DMS53 (cell line): ENCODE measurements around the gene ZNF567.
"Not testable (repeated sequence)": the region's sequence is repeated elsewhere in the genome, so short reads cannot be mapped to it uniquely, and the experiment has no call there.

ENCODE experiments used
- DNase-seq: peaks from one replicate; lab custom pipeline; 2025; lab: John Stamatoyannopoulos, UW

Gene ZNF567

DNA sequence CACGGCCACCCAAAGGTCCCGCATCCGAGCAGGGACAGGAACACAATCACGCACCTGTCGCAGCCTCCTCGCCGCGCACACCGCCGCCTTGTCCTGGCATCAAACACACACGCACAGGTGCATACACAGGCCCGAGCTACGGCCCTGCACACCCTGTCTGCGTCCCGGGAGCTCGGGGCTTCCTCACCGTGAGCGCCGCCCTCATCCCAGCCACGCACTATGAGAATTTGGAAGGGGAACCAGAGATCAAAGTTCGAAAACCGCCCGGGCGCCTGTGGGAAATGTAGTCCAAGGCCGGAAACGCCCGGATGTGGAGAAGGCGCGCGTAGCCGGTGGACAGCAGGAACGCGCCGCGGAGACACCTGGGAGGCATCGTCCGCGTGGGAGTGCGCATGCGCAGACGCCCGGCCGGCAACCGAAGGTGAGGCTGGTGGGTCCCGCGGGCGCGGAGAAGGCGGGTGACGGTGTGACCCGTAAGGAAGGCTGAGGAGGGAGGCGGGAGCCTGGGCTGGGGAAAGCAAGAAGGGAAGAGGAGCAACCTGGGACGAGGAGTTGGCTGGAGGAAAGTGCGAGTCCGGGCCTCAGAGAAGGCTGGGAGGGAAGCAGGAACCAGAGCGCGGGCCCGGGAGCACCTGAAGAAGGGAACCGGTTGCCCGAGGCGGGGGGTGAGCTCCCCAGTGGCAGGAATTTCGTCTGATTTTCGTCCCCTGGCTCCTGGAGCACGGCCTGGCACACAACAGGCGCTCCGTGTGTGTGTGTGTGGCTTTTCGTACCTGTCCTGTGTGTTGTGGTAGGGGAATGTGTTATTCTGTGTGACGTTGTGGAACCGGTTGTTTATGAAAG lies at the start of gene ZNF567:
Gene ZNF567 (plus strand): TSS at position 399 of the 843 bp plus-strand sequence. CDS start 7,256 bp downstream, outside the sequence.
- DNase-seq: peak; percentile 100

DNA sequence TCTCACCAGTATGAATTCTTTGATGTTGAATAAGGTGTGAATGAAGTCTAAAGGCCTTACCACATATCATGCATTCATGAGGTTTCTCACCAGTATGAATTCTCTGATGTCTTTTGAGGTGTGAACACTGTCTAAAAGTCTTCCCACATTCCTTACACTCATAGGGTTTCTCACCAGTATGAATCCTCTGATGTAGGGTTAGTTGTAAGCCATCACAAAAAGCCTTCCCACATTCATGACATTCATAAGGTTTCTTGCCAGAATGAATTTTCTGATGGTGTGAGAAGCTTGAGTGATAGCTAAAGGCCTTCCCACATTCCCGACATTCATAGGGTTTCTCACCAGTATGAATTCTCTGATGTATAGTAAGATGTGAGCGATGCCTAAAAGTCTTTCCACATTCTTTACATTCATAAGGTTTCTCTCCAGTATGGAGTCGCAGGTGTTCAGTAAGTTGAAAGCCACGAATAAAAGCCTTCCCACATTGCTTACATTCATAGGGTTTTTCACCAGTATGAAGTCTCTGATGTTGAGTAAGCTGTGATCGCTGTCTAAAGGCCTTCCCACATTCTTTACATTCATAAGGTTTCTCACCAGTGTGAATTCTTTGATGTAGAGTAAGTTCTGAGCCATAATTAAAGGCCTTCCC lies 48.4 kb upstream of the ZNF567 start:
- DNase-seq: peak; percentile 40

DNA sequence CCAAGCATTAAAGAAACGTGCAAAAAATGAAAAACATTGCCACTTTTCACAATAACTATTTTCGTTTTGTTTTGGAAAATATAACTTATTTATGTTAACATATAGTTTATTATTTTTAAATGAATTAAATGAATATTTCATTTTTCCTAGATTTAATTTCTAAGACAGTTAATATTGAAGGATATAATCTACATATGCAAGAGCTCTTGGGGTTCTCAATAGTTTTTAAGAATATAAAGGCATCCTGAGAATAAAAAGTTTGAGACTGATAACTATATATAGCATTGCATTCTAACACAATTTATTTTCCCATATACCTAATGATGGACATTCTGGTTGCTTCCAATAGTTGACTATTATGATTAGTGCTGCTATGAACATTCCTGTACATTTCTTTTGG lies 40.7 kb upstream of the ZNF567 start:
- no peak for DNase-seq

DNA sequence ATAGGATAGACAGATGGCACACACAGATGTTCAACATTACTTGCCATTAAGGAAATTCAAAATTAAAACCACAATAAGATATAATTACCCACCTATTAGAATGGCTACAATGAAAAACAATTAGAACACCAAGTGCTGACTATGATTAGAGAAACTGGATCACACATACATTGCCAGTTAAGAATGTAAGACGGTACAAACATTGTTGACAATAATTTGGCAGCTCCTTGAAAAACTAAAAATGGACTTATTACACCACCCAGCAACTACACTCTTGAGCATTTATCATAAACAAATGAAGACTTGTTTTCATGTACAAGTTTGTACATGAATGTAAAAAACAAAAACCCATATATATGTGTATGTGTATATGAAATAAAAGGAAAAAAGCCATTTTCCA lies 34.5 kb upstream of the ZNF567 start:
- no peak for DNase-seq

DNA sequence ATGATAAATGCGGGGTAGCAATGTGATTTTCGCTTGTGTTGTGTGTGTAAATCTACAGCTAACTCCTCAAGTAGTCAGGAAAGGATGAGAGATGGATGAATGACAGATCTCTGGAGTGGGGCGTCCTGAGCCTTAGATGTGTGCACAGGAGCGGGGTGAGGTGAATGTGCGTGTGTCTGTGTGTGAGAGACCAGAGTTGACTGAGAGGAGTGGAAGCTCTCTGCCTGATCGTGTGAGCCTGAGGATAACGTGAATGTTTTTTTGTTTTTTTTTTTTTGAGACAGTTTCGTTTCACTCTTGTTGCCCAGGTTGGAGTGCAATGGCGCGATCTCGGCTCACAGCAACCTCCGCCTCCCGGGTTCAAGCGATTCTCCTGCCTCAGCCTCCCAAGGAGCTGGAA lies 21.6 kb upstream of the ZNF567 start:
- DNase-seq: peak; percentile 37

DNA sequence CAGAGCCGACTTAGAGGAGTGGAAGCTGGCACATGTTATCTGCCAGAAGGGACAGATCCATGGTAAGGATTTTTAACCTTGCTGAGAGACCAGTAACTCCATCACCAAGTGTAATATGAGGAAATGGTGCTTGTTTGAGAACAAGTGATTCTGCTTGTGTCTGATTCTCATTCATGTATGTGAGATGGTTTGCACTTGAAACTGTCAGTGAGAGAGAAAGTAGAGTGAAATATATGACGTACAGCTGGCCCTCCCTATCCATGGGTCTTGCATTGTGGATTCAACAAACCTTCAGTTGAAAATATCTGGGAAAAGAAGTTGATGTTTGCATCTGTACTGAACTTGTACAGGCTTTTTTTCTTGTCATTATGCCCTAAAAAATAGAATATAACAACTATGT lies 18.8 kb upstream of the ZNF567 start:
- DNase-seq: peak; percentile 18

DNA sequence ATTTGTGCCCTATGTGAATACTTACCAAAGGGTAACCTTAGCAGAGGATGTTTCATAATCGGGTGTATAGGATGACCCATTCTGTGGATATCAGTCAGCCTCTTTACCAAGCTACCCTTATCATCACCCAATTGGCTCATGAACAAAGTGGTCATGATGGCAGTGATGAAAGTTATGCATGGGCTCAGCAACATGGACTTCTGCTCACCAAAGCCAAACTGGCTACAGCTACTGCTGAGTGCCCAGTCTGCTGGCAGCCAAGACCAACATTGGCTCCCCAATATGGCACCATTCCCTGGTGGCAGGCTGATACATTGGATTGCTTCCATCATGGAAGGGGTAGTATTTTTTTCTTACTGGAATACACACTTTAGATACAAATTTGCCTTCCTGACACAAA lies 15.0 kb upstream of the ZNF567 start:
- DNase-seq: no peak

DNA sequence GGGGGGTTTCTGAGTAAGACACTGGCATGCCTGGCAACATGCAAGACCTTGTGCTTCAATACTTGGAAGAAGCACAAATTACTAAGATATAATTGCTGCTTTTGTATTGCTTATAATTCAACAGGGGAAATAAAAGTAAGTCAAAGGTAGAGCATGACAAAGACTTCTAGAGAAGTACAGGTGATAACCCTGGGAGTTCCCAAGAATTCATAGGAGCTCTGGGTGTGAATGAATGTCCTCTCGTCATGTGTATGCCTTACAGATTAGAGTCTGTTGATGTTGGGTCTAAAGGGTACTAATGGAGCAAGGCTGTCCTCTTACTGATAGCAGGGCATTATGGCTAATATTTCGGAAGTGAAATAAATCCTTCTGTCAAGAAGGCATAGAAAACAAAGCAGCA lies 13.2 kb upstream of the ZNF567 start:
- no peak for DNase-seq

DNA sequence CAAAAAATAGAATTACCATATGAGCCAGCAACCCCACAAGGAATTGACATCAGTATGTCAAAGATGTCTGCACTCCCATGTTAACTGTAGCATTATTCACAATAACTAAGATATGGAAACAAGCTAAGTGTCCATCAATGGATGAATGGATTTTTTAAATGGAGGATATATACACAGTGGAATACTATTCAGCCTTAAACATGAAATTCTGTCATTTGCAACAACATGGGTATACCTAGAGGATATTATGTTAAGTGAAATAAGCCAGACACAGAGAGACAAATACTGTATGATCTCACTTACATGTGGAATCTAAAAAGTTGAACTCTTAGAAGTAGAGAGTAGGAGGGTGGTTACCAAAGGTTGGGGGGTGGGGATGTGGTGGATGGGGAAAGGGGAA lies 8.0 kb upstream of the ZNF567 start:
- no peak for DNase-seq

DNA sequence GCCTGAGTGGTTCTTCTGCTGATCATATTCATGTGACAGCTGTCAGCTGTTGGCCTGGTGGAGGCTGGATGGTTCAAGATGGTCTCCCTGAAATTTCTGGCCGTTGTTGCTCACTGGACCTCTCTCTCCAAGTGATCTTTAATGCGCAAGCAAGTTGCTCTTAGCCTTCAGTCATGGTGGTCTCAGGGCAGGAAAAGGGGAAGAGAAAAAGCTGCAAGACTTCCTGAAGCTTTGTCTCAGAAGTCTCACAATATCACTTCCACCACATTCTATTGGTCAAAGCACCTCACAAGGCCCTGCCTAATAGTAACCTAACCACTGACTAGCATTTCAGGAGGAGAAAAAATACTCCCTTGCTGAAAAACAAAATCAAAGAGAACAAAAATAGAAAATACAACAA lies 1.6 kb upstream of the ZNF567 start:
- no peak for DNase-seq

DNA sequence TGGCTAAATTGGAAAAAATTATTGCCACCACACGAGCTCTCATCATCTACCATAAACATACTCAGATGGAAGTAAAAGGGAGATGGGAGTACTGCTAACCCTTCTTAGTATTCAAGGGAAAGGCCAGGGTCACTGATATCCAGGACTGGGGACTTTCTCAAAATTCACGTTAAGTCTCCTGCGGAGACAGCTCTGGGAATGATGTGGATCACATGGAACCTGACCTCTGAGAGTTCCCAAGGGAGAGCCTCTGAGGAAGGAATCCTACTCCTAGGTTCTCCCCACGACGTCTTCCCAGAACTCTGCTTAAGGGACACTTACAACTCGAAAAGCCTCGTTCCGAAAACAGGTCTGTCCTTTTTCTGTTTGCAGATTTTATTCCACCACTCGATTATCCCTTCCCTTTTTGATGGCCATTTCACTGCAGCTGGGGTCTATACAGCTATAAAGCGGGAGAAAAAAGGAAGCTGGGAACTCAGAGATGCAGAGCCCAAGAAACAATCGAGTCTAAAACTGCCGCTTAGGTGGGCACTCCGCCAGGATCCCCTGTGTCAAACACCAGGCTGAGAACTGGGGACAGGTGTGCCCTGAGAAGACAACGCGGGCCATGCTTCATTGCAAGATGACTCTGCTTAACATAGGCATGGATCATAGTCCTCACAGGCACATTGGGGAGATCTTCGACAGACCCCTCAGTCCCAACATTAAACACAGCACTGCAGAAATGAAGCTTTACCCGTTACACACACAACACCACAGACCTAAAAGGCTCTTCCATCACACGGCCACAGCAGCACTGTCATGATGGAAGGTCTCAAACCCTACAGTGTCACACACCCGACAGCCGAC lies 823 bp upstream of the ZNF567 start:
- DNase-seq: peak; percentile 56

DNA sequence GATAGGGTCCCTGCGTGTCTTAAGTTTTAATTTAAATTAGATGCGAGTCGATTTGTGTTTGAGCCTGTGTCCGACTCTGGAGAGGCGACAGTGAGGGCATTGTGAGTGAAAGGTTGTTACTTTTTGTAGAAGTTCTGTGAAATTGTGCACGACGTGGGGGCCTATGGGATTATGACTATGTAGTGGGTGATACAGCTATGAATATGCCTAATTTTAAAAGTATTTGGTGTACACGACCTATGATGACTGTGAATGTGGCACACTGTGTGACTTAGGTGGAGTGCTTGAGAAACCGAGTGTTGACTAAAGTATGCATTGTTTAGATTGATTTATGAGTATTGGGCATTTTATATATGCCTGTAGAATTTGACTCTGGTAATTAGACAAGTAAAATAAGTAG lies 646 bp downstream of the ZNF567 start:
- DNase-seq: no peak

DNA sequence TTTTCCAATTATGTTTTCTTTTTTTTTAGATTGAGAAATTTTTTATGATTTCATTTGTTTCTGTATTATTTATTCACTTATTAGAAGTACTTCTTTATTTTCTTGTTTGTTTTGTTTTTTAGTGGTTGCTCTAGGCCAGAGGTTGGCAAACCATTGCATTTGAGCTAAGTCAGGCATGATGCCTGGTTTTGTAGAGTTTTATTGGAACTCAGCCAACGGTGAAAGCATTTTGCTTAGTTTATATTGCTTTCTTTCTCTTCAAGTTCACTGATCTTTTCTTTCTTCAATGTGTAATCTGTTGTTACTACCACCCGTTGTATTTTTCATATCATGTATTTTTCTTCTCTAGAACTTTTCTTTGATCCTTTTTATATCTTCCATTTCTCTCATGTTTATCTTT lies 19.7 kb downstream of the ZNF567 start:
- no peak for DNase-seq

DNA sequence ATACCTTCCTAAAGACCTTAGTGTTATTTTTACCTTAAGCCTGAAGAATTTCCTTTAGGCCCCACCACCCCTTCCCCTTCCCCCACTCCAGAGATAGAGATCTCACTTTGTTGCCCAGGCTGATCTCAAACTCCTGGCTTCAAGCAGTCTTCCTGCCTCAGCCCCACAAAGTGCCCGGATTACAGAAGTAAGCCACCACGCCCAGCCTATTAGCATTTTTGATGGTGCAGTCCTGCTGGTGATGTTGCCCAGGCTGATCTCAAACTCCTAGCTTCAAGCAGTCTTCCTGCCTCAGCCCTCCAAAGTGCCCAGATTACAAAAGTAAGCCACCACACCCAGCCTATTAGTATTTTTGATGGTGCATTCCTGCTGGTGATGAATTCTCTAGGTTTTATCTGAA lies 22.0 kb downstream of the ZNF567 start:
- no peak for DNase-seq

DNA sequence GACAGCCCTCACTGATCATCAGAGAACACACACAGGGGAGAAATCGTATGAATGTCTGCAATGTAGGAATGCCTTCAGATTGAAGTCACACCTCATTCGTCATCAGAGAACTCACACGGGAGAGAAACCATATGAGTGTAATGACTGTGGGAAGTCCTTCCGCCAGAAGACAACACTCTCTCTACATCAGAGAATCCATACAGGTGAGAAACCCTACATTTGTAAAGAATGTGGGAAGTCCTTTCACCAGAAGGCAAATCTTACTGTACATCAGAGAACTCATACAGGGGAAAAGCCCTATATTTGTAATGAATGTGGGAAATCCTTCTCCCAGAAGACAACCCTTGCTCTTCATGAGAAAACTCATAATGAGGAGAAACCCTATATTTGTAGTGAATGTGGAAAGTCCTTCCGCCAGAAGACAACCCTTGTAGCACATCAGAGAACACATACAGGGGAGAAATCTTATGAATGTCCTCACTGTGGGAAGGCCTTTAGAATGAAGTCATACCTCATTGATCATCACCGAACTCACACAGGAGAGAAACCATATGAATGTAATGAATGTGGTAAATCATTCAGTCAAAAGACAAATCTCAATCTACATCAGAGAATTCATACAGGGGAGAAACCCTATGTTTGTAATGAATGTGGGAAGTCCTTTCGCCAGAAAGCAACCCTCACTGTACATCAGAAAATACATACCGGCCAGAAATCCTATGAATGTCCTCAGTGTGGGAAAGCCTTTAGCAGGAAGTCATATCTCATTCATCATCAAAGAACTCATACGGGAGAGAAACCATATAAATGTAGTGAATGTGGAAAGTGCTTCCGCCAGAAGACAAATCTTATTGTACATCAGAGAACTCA lies 32.5 kb downstream of the ZNF567 start:
- peak; percentile 63 for DNase-seq

DNA sequence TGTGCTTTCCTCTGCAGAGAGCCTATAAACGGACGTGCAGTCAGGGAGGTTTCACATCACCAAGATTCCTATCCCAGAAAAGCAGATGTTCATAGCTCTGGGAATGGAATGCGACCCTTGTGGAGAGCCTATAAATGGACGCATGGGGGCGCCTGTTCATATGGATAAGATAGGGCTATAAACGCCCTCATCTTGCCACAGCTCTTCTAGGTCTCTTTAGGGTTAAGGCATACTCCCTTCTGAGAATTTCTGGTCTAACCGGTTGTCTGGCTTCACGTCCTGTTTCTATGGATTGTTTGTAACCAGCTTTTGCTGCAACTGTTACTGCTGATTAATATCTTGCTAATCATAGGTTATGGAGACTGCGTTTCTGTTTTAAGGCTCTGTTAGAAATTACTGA lies 48.8 kb downstream of the ZNF567 start:
- DNase-seq: peak; percentile 78

DNA sequence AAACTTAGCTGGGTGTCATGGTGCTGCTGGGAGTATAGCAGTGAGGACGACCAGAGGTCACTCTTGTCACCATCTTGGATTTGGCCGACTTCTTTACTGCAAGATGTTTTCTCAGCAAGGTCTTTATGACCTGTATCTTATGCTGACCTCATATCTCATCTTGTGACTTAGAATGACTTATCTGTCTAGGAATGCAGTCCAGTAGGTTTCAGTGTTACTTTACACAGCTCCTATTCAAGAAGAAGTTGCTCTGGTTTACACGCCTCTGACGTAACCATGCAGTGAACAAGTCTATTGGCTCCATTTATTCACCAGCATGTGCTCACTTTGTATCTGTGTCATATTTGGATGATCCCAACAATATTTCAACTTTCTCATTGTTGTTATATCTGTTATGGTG lies 58.5 kb downstream of the ZNF567 start:
- DNase-seq: no peak

DNA sequence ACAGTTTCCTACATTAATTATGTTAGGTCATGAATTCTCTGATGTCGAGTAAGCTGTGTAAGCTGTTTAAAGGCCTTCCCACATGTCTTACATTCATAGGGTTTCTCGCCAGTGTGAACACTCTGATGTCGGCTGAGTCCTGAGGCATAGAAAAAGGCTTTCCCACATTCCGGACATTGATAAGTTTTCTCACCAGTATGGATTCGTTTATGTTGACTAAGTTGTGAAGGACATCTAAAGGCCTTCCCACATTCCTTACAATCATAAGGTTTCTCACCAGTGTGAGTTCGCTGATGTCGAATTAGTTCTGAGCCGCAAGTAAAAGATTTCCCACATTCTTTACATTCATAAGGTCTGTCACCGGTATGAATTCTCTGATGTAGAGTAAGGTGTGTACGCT lies 60.3 kb downstream of the ZNF567 start:
- DNase-seq: no peak

DNA sequence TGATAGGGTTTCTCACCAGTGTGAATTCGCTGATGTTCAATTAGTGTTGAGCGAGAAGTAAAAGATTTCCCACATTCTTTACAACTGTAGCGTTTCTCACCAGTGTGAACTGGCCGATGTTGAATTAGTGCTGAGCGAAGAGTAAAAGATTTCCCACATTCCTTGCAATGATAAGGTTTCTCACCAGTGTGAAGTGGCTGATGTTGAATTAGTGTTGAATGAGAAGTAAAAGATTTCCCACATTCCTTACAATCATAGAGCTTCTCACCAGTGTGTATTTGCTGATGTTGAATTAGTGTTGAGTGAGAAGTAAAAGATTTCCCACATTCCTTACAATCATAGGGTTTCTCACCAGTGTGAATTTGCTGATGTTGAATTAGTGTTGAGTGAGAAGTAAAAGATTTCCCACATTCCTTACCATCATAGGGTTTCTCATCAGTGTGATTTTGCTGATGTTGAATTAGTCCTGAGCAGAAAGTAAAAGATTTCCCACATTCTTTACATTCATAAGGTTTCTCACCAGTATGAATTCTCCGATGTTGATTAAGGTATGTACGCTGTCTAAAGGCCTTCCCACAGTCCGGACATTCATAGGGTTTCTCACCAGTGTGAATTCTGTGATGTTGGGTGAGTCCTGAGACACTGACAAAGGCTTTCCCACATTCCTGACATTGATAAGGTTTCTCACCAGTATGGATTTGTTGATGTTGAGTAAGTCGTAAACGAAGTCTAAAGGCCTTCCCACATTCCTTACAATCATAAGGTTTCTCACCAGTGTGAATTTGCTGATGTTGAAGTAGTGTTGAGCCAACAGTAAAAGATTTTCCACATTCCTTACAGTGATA lies 61.2 kb downstream of the ZNF567 start:
- DNase-seq: no peak

DNA sequence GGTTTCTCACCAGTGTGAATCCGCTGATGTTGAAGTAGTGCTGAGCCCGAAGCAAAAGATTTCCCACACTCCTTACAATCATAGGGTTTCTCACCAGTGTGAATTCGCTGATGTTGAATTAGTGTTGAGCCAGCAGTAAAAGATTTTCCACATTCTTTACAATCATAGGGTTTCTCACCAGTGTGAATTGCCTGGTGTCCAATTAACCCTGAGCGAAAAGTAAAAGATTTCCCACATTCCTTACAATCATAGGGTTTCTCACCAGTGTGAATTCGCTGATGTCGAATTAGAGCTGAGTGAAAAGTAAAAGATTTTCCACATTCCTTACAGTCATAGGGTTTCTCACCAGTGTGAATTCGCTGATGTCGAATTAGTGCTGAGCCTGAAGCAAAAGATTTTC lies 62.2 kb downstream of the ZNF567 start:
- DNase-seq: not testable (repeated sequence)
